Limb (tissue), 2 donors: ENCODE measurements around the gene PDE7B.
"Not testable (repeated sequence)": the region's sequence is repeated elsewhere in the genome, so short reads cannot be mapped to it uniquely, and the experiment has no call there.

ENCODE experiments used
- DNase-seq, 2 donors: peaks; one replicate each; pipeline ENCODE4 v3.0.0-alpha.2; 2016; ENCODE audit errors: extremely low spot score in 2 of 2

Gene PDE7B

DNA sequence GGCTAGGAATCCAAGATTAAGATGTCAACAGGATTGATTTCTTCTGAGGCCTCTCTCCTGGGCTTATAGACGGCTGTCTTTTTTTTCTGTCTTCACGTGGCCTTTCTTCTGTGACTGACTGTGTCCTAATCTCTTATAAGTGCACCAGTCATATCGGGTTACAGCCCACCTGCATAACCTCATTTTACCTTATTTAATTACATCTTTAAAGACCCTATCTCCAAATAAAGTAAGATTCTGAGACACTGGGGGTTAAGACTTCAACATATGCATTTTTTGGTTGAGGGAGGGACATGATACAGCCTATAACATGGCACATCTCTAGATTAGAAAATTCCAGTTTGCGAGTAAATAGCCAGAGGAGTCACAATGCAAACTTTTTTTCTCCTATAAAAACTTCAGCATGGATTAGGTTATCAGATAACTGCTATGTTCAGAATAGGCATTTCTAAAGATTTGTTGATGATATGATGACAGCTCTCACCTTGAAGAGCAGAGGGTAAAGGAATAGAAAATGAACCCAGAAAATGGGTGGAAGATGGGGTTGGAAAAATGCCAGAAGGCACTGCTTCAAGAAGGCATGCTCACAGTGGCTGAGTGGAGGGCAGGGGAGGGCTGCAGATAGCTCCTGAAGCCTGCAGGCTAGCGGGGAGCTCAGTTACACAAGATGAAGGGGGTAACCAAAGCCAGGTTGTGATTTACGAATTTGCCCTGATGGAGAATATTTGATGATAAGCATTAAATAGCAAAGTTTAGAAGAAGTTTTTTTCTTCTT, 8.7 kb upstream of the PDE7B start:
- DNase-seq = no peak

DNA sequence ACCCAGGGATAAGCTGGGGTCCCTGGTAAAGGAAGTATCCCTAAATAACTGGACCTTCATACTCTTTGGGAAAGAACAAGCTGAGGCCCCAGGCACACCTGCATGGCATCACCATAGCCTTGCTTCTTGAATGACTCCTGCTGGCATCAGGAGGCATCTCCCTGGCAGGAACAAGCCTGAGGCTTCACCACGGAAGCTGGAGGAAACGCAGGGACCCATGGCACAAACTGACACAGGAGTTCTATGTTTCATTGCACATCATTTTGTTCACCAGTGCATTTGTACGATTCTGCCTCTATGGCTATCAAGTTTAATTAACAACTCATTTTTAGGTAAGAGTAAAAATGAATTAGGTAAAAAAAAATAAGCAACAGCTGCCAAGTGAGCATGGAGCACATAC, 619 bp upstream of the PDE7B start:
- DNase-seq = no peak

DNA sequence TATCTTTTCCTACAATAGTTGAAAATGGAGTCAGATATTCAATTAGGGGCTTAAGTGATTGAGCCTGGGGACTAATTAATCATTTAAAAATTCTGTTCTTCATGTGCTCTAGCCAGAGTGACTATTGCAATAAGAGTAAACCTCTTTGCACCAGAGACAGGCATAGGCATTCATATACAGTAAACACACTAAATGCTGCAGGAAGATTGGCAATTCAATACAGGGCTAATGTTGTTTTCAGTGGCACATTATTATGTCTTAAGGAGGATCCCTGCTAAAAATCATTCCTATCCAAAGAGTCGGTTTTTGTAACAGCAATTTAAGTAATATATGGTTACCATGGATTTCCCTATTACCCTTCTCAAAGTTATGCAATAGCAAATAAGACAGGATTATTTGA, 1.2 kb downstream of the PDE7B start:
- no peak for DNase-seq

- peak in 1 of 2 donors; percentile 27 for DNase-seq
Measured at GRCh38 chr6:135853227-135853626, 1.7 kb downstream of the PDE7B start.

GRCh38 chr6:135853986-135854385, 2.5 kb downstream of the PDE7B start:
- no peak for DNase-seq

DNA sequence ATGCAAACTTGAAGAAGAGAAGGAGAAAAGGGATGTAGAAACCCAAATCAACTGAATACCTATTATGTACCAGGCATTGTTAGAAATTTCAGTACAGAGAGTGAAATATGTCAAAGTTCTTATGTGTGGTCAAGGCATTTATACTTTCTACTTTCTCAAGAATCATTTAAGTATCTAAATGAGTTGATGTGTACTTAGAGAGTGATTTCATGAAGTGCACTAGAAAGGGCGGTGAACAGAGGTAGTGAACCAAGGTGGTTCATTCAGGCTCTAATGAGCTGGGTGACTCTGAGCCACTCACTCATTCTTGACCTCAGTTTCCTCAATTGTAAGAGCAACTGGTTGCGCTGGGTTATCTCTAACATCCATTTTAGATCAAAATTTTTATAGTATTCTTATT, 3.3 kb downstream of the PDE7B start:
- DNase-seq = no peak

DNA sequence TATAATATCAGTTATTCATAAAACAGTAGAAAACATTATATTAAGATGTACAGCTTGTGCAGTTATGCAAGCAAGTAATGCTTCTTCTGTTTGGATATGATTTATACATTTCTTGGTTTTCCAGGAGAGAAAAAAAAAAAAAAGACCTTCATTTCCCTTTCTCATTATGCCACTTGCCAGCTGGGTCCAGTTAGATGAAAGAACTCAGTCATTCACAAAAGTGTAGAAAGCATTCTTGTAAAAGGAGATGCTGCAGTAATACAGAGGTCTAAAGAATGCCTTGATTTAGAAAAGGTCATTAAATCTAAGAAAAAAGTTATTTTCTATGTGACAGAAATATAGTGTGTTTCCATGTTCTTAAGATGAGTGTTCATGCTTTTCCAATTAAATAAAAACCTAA, 7.4 kb downstream of the PDE7B start:
- no peak for DNase-seq

- no peak for DNase-seq
Measured at GRCh38 chr6:135860361-135860760, 8.9 kb downstream of the PDE7B start.

- DNase-seq = no peak
Measured at GRCh38 chr6:135861189-135861588, 9.7 kb downstream of the PDE7B start.

DNA sequence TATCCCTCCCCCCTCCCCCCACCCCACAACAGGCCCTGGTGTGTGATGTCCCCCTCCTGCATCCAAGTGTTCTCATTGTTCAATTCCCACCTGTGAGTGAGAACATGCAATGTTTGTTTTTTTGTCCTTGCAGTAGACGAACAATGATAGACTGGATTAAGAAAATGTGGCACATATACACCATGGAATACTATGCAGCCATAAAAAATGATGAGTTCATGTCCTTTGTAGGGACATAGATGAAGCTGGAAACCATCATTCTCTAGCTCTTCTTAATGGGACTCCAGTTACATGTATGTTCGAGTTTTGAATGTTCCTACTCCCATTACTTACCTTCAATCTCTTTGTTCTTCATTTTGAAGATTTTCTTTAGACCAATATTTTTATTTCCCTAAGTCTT, 13.4 kb downstream of the PDE7B start:
- DNase-seq = not testable (repeated sequence)

GRCh38 chr6:135866445-135867123, 15.1 kb downstream of the PDE7B start:
- no peak for DNase-seq

- DNase-seq = no peak
Measured at GRCh38 chr6:135867332-135867731, 15.8 kb downstream of the PDE7B start.

DNA sequence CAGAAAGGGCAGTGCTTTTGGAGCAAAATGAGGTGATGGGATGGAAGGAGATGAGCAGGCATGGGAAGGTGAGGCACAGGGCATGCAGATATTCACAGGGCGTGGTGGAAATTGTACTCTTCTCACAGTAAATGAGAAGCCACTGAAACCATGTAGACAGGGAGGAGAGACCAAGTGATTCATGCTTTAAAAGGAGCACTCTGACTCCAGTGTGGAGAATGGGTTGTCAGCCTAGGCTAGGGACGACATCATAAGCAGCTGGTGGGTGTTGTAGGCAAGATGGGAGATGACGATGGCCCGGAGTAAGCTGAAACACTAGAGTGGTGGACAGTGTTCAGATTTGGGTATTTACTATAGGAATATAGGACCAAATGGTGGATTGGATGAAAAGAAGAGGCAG, 18.4 kb downstream of the PDE7B start:
- no peak for DNase-seq

DNA sequence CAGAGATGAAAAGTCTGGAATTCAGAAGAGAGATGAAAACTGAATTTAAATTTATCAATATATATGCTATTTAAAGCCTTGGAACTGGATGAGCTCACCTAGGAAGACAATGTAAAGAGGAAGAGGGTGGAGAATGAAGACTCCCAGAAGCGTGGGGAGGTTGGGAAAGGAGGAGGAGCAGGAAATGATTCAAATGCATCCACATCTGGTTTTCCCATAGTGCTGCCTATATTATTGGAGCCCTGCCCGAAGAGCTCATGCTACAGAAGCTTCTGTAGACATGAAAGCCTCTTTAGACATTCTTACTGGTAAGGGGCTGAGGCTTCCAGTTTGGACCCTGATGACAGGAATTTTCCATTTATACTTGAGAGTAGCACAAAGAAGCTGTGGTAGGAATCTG, 19.2 kb downstream of the PDE7B start:
- peak; percentile 40 to 64 for DNase-seq

DNA sequence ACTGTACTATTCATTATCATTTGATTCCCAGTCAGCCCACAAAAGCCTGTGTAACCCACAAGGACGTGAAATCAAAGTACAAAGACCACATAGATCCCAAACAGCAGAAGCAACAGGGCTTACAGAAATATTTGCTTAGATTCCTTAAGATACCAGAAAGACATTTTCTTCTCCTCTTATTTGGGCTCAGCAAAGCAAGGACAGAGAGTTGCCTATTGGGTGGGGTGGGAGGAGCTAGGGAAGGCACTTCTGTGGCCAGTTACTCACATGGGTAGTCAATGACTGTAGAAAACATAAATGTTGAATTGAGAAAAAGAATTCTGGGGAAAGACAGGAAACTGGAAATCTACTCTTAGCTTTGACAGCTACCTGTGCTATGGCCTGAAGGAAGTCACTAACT, 19.8 kb downstream of the PDE7B start:
- no peak for DNase-seq

GRCh38 chr6:135871878-135872277, 20.4 kb downstream of the PDE7B start:
- no peak for DNase-seq

DNA sequence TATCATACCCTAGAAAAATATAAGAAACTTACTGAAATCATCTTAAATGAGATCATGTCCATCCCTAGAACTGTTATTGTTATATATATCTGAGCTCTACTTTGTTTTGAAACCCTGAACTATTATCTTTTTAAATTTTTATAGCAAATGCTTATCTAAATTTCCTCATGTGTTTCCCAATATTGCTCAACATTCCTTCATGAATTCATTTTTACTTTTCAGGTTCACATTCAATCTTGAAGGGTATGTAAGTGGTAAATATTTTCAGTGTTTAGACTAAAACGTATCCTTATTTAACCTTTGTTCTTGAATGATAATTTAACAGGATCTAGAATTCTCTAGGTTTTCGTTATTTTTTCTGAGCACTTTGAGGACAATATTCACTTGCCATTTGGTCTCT, 23.9 kb downstream of the PDE7B start:
- no peak for DNase-seq

- no peak for DNase-seq
Measured at GRCh38 chr6:135876058-135876457, 24.6 kb downstream of the PDE7B start.

GRCh38 chr6:135877666-135878065, 26.2 kb downstream of the PDE7B start:
- no peak for DNase-seq

DNA sequence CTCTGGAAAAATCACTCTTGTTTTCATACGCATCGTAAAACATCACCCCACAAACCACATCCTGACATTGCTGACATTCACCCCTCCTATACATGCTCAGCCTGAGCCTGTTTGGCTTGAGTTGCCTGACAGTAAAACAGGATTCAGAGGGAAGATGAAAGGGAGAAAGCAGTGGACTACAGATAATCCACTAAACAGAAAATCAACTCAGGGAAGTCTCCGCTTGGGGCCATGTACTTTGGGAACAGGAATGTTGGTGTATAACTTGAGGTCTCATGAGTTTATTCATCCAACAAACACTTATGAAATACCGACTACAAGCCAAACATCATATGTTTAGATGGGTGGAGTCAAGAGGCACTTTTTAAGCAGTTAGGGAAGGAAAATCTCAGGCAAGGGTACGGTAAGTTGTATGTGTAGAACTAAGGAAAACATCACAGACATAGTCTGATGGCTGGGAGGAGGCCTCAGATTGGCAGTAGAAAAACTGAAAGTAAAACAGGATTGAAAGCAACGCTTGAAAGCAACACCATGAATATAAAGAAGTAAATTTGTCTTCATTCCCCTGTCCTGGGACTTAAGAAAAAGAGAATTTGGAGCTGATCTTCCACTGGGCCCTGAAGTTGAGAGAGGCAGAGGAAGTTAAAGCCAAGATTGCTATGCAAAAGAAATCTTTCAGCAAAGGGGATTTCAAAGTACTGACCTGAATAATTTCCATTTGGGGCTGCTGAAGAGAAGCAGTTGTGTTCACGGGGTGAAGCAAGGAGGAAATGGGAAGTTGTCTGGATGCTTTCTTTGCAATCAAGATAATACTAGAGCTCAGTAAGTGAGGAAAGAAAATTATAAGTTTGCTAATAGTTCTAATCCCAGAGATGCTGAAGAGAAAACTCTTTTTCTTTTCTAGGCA, 28.8 kb downstream of the PDE7B start:
- no peak for DNase-seq

- no peak for DNase-seq
Measured at GRCh38 chr6:135883045-135883444, 31.5 kb downstream of the PDE7B start.

- no peak for DNase-seq
Measured at GRCh38 chr6:135883536-135883935, 32.0 kb downstream of the PDE7B start.
